Fibroblast of skin of scalp (primary cell): ENCODE measurements around the gene C5orf52.
A peak's percentile ranks its signal among the peaks of the same experiment; 100 is the strongest.
"Not testable (repeated sequence)": the region's sequence is repeated elsewhere in the genome, so short reads cannot be mapped to it uniquely, and the experiment has no call there.

Experiments
- DNase-seq: peaks from one replicate; pipeline ENCODE4 v3.0.0-alpha.2; 2013

C5orf52 gene

DNA sequence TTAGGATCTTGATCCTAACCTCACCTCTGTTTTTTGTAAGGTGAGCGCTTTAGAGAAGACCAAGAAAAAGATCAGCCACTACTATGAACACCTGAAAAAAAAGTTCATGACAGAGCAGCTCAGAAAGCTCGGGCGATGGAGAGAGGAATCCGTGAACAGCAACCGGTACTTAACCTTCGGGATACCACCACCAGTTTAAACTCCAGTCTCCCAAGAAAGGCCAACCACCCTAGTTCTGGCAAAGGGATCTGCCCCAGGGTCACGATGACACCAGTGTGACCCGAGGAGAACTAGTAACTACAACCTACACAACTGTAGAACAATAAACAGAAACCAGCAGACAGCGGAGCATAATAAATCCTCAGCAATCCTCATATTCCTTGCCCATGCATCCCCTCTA lies 8.5 kb downstream of the C5orf52 start:
- DNase-seq, result no peak

DNA sequence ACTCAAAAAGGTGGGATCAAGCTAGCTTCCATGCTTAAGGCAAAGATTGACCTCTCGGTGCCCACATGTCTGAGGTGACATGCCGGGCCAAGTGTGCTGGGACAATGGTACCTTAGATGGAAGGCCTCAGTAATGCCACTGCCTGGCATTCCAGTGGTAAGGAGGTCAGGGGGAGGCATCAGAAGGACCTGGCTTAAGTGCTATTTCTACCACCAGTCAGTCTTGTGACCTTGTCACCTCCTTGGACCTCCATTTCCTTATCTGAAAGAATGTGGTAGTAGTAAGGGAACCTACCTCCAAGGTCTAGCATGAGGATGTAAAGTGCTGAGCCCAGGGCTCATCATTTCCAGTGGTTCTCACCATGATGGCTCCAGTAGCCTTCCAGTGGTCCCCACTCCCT lies 8.9 kb downstream of the C5orf52 start:
- DNase-seq, result no peak

DNA sequence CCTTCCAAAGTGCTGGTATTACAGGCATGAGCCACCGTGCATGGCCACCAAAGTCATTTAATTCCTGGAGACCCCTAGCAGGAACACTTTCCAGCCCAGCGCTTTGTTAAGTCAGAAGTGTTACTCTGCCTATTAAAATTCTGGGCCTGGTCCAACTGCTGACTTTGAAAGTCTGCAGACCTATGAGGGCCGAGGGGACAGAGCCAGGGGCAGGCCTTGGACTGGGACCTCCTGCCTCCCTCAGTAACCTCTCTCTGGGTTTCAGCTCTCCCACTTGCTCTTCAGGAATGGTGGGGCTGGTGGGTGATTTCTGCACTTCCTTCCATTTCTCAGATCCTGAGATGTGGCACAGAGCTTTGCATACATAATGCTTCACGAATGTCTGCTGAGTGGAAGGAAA lies 9.7 kb downstream of the C5orf52 start:
- no peak for DNase-seq

DNA sequence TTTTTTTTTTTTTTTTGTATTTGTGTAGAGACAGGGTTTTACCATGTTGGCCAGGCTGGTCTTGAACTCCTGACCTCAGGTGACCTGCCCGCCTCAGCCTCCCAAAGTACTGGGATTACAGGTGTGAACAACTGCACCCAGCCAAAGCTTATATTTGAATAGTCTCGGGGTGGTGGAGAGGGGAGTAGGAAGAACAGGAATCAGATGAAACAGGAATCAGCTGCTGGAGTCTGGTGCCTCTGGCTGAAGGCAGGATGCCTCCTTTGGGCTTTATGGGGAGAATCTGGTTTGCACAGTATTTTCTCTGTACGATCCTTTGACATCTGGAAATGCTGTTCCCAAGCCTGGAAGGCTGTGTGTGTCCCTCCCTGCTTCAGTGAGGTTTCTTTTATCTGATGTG lies 10.9 kb downstream of the C5orf52 start:
- no peak for DNase-seq

GRCh38 chr5:157686276-157687197 lies 15.2 kb downstream of the C5orf52 start:
- DNase-seq, result not testable (repeated sequence)

- no peak for DNase-seq
Measured at GRCh38 chr5:157687198-157687554, 15.8 kb downstream of the C5orf52 start.

DNA sequence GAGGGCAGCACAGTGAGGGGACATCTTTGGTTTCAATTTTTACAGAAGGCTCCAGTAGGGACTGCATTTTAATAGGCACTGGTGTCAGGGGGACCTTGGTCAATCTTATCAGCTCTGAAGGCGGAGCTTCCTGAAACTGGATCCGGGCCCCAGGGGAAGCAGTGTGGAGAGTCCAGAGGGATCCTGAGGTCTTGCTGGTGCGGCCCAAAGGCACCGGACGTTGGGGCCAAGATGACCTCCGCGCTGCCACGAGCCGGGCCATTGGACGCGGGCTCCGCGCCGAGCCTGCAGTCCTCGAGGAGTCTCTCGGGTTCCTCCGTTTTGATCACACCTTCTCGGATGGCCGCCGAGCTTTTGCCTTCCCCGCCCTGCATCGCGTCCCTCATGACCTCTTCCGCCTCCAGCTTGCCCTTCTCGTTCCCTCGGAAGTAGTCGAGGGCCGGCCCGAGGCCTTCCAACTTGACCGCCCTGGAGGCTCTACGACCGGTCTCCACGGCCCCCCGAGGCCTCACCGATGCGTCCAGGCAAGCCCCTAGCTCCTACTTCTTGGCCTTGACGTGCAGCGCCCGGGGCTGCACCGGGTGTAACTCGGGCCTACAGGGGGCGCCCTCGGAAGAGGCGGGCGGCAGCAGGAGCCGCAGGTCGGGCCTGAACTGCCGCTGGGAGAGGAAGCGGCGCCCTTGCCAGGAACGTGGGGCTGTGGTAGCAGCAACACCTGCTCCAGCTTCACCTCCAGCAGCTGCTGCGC lies 18.8 kb downstream of the C5orf52 start:
- no peak for DNase-seq

GRCh38 chr5:157690690-157691433 lies 19.5 kb downstream of the C5orf52 start:
- no peak for DNase-seq

- not testable (repeated sequence) for DNase-seq
Measured at GRCh38 chr5:157693816-157694215, 22.5 kb downstream of the C5orf52 start.

- not testable (repeated sequence) for DNase-seq
Measured at GRCh38 chr5:157696154-157696553, 24.8 kb downstream of the C5orf52 start.

DNA sequence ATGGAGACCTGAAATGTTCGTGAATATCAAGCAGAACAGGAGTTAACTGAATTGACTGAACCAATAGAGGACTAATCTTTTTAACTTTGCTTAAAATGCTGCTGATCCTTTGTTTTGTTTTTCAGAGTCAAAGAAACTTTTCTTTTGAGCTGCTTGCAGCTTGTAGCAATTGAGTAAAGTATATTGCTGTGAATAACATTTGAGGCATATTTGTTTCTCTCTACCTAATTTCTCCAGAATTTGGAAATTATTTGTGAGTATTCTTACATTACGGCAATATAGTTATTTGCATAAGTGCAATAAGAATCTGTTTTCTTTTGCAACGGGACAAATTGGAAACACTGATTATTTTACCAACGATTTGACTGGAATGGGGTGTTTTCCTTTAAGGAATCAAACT lies 27.3 kb downstream of the C5orf52 start:
- not testable (repeated sequence) for DNase-seq

GRCh38 chr5:157703736-157704135 lies 32.4 kb downstream of the C5orf52 start:
- DNase-seq, result no peak

DNA sequence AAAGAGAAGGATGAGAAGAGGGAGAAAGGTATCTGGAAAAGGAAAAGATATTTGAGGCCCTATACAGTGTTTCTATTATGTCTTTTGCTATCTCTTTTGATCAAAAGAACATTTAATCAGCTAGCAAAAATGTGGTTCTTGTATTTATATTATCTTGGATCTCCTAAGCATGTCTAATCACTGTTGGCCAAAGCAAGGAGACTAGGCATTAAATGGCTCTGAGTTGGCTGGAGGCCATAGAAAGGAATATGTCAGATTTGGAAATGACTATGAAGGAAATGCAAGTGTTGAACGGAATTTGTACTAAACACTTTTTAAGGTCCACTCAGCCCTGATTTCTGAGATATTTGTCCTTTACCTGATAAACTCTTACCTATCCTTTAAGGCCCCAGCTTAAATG lies 37.5 kb downstream of the C5orf52 start:
- DNase-seq, result peak; percentile 18

- no peak for DNase-seq
Measured at GRCh38 chr5:157709346-157709745, 38.0 kb downstream of the C5orf52 start.

- no peak for DNase-seq
Measured at GRCh38 chr5:157710431-157710830, 39.1 kb downstream of the C5orf52 start.

- peak; percentile 84 for DNase-seq
Measured at GRCh38 chr5:157710882-157711281, 39.5 kb downstream of the C5orf52 start.

DNA sequence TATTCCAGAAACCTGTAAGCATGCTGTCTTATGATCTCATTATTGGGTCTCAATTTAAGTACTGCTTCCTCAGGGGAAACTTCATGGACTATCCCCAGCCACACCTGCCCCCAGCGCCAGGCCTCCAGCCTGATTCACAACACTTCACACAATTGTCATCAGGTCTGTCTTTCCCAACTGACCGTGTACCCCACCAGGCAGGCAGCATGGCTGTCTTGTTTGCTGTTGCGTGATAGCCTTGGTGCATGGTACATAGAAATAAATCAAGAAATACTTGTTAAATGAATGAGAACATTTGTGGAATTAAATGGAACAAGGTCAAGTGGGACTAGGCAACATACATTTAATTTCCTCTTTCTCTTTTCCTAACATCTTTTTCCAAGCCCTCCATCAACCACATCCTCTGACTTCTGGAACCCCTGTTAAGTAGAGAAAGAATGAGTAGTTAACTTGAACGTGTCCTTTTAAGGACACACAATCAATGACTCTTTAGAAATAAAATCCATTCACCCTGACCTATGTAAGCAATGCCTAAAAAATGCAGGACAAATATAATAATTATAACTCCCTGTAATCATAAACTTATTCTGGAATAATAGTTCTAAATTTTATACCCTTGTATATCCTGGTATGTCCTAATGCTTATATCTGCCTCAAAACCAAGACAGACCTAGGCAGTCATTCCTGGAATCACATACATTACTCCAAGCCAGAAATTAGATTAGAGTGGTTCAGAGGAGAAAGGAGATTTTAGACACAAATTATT lies 42.7 kb downstream of the C5orf52 start:
- DNase-seq, result peak; percentile 48

DNA sequence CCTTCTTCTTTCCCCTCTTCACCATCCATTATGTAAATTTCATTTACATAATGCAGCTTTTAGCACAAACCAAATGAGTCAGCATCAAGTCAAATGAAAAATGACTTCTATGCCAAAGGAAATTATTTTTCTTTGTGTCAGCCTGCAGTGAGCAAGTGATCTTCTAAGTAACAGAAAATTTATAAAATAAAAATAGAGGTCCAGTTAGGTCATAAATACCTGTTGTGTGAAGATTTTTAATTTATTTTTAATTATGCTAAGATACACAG lies 43.2 kb downstream of the C5orf52 start:
- no peak for DNase-seq

GRCh38 chr5:157718519-157718918 lies 47.2 kb downstream of the C5orf52 start:
- peak; percentile 80 for DNase-seq

DNA sequence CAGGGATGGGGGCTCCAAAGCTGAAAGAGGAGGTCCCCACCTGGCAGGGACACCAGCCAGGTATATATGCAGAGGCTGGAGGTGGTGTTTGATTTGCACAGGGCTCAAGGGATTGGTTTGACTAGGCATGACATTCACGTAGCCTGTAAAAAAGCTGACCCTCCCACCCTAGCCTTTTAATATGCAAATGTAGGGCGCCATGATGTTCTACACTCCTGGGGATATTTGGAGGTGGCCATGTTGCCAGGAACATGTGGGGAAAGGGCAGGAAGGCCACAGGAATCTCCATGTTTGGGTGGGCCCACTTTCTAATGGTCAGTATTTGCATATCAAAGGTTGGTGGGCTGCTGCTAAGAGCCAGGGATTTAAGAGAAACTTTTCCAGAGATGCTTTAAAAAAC lies 47.9 kb downstream of the C5orf52 start:
- no peak for DNase-seq

- DNase-seq, result no peak
Measured at GRCh38 chr5:157721159-157721558, 49.8 kb downstream of the C5orf52 start.

- not testable (repeated sequence) for DNase-seq
Measured at GRCh38 chr5:157722895-157723294, 51.6 kb downstream of the C5orf52 start.

GRCh38 chr5:157726607-157727006 lies 55.3 kb downstream of the C5orf52 start:
- DNase-seq, result not testable (repeated sequence)
